Breast epithelium (tissue), 4 donors: Measurements from ENCODE around the gene MORN1. TPM values are rescaled to one million over a fixed set of nuclear protein-coding genes. Genes with fewer than 3 reads are reported as not detected.

Source experiments
- DNase-seq, 2 donors: peaks; one replicate each; pipeline ENCODE4 v3.0.0-alpha.2; 2019; ENCODE audit warnings: low spot score in 2 of 2
- H3K27ac ChIP-seq, 2 donors: fragments of 200-600 bp; sonication (generic) in 1 of 2; one replicate each; pipeline ENCODE4 v1.5.1; 2016 to 2019; ENCODE audit warnings: mild to moderate bottlenecking in 1 of 2
- H3K27me3 ChIP-seq, 2 donors: fragments of 200-600 bp; sonication (generic) in 1 of 2; one replicate each; pipeline versions ENCODE4 v1.5.1 to v1.6.0; 2017 to 2019; ENCODE audit warnings: control low read depth in 1 of 2, mild to moderate bottlenecking in 1 of 2
- H3K36me3 ChIP-seq: fragments of 200-600 bp; one replicate; pipeline ENCODE4 v1.5.1; 2019
- H3K4me1 ChIP-seq, 2 donors: fragments of 200-600 bp; sonication (generic); one replicate each; pipeline ENCODE4 v1.5.1; 2016 to 2019; ENCODE audit warnings: control low read depth in 1 of 2
- H3K4me3 ChIP-seq, 3 donors: fragments of 200-600 bp; sonication (generic); 1 replicate in 2 of 3; 2 replicates in 1 of 3; pipeline ENCODE4 v1.5.1; 2016 to 2019; ENCODE audit warnings: mild to moderate bottlenecking in 3 of 3, moderate library complexity in 2 of 3
- H3K9me3 ChIP-seq, 2 donors: fragments of 200-600 bp; sonication (generic) in 1 of 2; one replicate each; pipeline ENCODE4 v1.5.1; 2016 to 2019; ENCODE audit warnings: control low read depth in 1 of 2
- CTCF ChIP-seq, 3 donors: fragments of 450-650 bp; IDR thresholded peaks; one replicate each; pipeline ENCODE4 v1.5.1; 2016 to 2017; ENCODE audit warnings: antibody characterized with exemption in 3 of 3, mild to moderate bottlenecking in 3 of 3, moderate library complexity in 3 of 3
- POLR2A ChIP-seq: fragments of 450-650 bp; IDR thresholded peaks from one replicate; pipeline ENCODE4 v1.6.1; 2016; ENCODE audit warnings: antibody characterized with exemption, mild to moderate bottlenecking, moderate library complexity
- POLR2AphosphoS5 ChIP-seq, 3 donors: sonication (generic); formaldehyde crosslinking; IDR thresholded peaks; one replicate each; pipeline ENCODE4 v1.6.1; 2017; ENCODE audit warnings: antibody characterized with exemption in 3 of 3
- intact Hi-C: fragments of 100-400 bp; cut with DNase I; formaldehyde crosslinking; loops from one replicate; pipeline ENCODE4 v1.15.1; 2023; ENCODE audit warnings: low total_unique reads
- total RNA-seq, 3 donors: library from RNA; depleted of rRNA; stranded (reverse); fragments of >200 nt; gene quantifications; one replicate each; pipeline ENCODE4 v1.1.0, GENCODE V29; 2016

The MORN1 gene
- total RNA-seq, 3 donors from 2014 or later = 4.0 to 18.1 (median 17.7) TPM

- Histone ChIP-seq H3K27me3 (no peaks in the 10 kb centered on the region), H3K36me3 (no peaks in the 10 kb centered on the region), H3K9me3 (peaks cover 0 to 4% of the 10 kb centered on the region in 2 donors), H3K27ac (no peak overlapping the region), H3K4me1 (no peaks in the 10 kb centered on the region), H3K4me3 (no peak overlapping the region)
- no peak for DNase-seq
- intact Hi-C loops = no loop called here
- TF ChIP-seq CTCF (IDR thresholded peaks at IDR 0.05) (no peak), POLR2A (no peak), POLR2AphosphoS5 (IDR thresholded peaks at IDR 0.05) (no peak)
Measured at GRCh38 chr1:2368053-2368744, 23.2 kb downstream of the MORN1 start.

- Histone ChIP-seq H3K27ac (no peak overlapping the region), H3K27me3 (no peaks in the 10 kb centered on the region), H3K4me1 (no peaks in the 10 kb centered on the region), H3K4me3 (no peak overlapping the region), H3K9me3 (peaks cover 0 to 4% of the 10 kb centered on the region in 2 donors), H3K36me3 (no peaks in the 10 kb centered on the region)
- DNase-seq = no peak
- intact Hi-C loops = no loop called here
- TF ChIP-seq POLR2AphosphoS5 (IDR thresholded peaks at IDR 0.05) (no peak), POLR2A (no peak), CTCF (IDR thresholded peaks at IDR 0.05) (no peak)
Measured at GRCh38 chr1:2363847-2364513, 27.4 kb downstream of the MORN1 start.

GRCh38 chr1:2360588-2361364 lies 30.6 kb downstream of the MORN1 start:
- no peaks in the 10 kb centered on the region for H3K27me3 ChIP-seq
- peaks cover 0 to 4% of the 10 kb centered on the region in 2 donors for H3K9me3 ChIP-seq
- H3K4me3 ChIP-seq = no peak overlapping the region
- no peak overlapping the region for H3K27ac ChIP-seq
- DNase-seq = no peak
- H3K36me3 ChIP-seq = no peaks in the 10 kb centered on the region
- no peak for TF ChIP-seq POLR2AphosphoS5 (IDR thresholded peaks at IDR 0.05)
- TF ChIP-seq CTCF (IDR thresholded peaks at IDR 0.05) = no peak
- TF ChIP-seq POLR2A = no peak
- intact Hi-C loops = no loop called here
- H3K4me1 ChIP-seq = no peaks in the 10 kb centered on the region

- Histone ChIP-seq H3K36me3 (no peaks in the 10 kb centered on the region), H3K27ac (no peak overlapping the region)
- TF ChIP-seq POLR2AphosphoS5 (IDR thresholded peaks at IDR 0.05) = no peak
- TF ChIP-seq POLR2A = no peak
- TF ChIP-seq CTCF (IDR thresholded peaks at IDR 0.05) = no peak
Measured at GRCh38 chr1:2358651-2359640, 32.4 kb downstream of the MORN1 start.

More at GRCh38 chr1:2358651-2359640, 32.4 kb downstream of the MORN1 start:
- Histone ChIP-seq H3K27me3 (no peaks in the 10 kb centered on the region), H3K4me1 (no peaks in the 10 kb centered on the region), H3K9me3 (peaks cover 0 to 2% of the 10 kb centered on the region in 2 donors), H3K4me3 (no peak overlapping the region)
- intact Hi-C loops = no loop called here
- no peak for DNase-seq
